ENCODE results near the gene ABHD1. TPM values are rescaled to one million over a fixed set of nuclear protein-coding genes. Genes with fewer than 3 reads are reported as not detected.

ABHD1 gene
- total and polyA plus RNA-seq, 8 donors = 0.26 to 0.99 (median 0.34) TPM; not detected in 1

- ATAC-seq (no peak), FAIRE-seq (no peak), DNase-seq (no peak)
- Histone ChIP-seq H3K27ac (no peak overlapping the region), H3K27me3 (peaks cover 0 to 6% (median 0%) of the 10 kb centered on the region in 4 donors), H3K9me3 (no peaks in the 10 kb centered on the region), H3K4me1 (no peaks in the 10 kb centered on the region), H3K4me3 (no peak overlapping the region), H3K36me3 (no peaks in the 10 kb centered on the region)
- TF ChIP-seq CTCF (IDR thresholded peaks at IDR 0.05) = no peak
- intact Hi-C loops (cut with DNase I) = no loop called here
- WGBS, 2 donors = 46 to 52% methylated on average over 15 of the region's 15 CpGs
These were observed 54.1 kb downstream of the ABHD1 start for GRCh38 chr2:27177441-27178351.

GRCh38 chr2:27178469-27178868 lies 54.9 kb downstream of the ABHD1 start:
- Histone ChIP-seq H3K9me3 (no peaks in the 10 kb centered on the region), H3K27me3 (peaks cover 0 to 6% (median 0%) of the 10 kb centered on the region in 4 donors), H3K4me3 (no peak overlapping the region), H3K4me1 (no peaks in the 10 kb centered on the region), H3K27ac (no peak overlapping the region), H3K36me3 (no peaks in the 10 kb centered on the region)
- no peak for TF ChIP-seq CTCF (IDR thresholded peaks at IDR 0.05)
- intact Hi-C loops (cut with DNase I) = no loop called here
- 77 to 88% methylated on average over 3 of the region's 3 CpGs for WGBS, 2 donors
- DNase-seq = no peak
- no peak for ATAC-seq
- no peak for FAIRE-seq

- no peak for FAIRE-seq
- no peak for DNase-seq
- Histone ChIP-seq H3K4me1 (no peaks in the 10 kb centered on the region), H3K4me3 (no peak overlapping the region), H3K36me3 (no peaks in the 10 kb centered on the region), H3K9me3 (no peaks in the 10 kb centered on the region), H3K27ac (no peak overlapping the region), H3K27me3 (peaks cover 0 to 6% (median 0%) of the 10 kb centered on the region in 4 donors)
- ATAC-seq = no peak
- TF ChIP-seq CTCF (IDR thresholded peaks at IDR 0.05) = no peak
- 32 to 38% methylated on average over 3 of the region's 3 CpGs for WGBS, 2 donors
- intact Hi-C loops (cut with DNase I) = no loop called here
These were observed 55.9 kb downstream of the ABHD1 start for GRCh38 chr2:27179344-27180000.

Other genes starting within 250 kb of the ABHD1 start
- 10 to 100 TPM in 2 of 6 donors, 1 to 10 TPM in 4; 4.7 to 10.9 (median 8.2) TPM for gene MAPRE3, start 153.2 kb upstream of the ABHD1 start, total RNA-seq
- 10 to 100 TPM; 35.7 to 56.8 TPM for gene MAPRE3, start 153.2 kb upstream of the ABHD1 start, polyA plus RNA-seq
- 10 to 100 TPM; 57.3 to 77.1 (median 59.8) TPM for gene TMEM214, start 90.8 kb upstream of the ABHD1 start, total RNA-seq
- 100 to 1,000 TPM in 1 of 2 donors, 10 to 100 TPM in 1; 72.1 to 109 TPM for gene TMEM214, start 90.8 kb upstream of the ABHD1 start, polyA plus RNA-seq
- gene AGBL5, start 72.1 kb upstream of the ABHD1 start, total RNA-seq = 10 to 100 TPM in 5 of 6 donors, 1 to 10 TPM in 1; 8.2 to 15.5 (median 11.9) TPM
- 10 to 100 TPM in 1 of 2 donors, 1 to 10 TPM in 1; 8.7 to 11.6 TPM for gene AGBL5, start 72.1 kb upstream of the ABHD1 start, polyA plus RNA-seq
- gene OST4, start 52.2 kb upstream of the ABHD1 start, total RNA-seq = 100 to 1,000 TPM in 3 of 6 donors, 10 to 100 TPM in 3; 76.6 to 148 (median 108) TPM
- 100 to 1,000 TPM; 183 to 188 TPM for gene OST4, start 52.2 kb upstream of the ABHD1 start, polyA plus RNA-seq
- gene EMILIN1, start 45.2 kb upstream of the ABHD1 start, total RNA-seq = 10 to 100 TPM in 2 of 6 donors, 1 to 10 TPM in 4; 2.6 to 47.1 (median 7.3) TPM
- gene EMILIN1, start 45.2 kb upstream of the ABHD1 start, polyA plus RNA-seq = 10 to 100 TPM in 1 of 2 donors, 1 to 10 TPM in 1; 3.7 to 15.5 TPM
- 10 to 100 TPM in 1 of 6 donors, 1 to 10 TPM in 5; 5.1 to 11.7 (median 6.3) TPM for gene KHK, start 37.0 kb upstream of the ABHD1 start, total RNA-seq
- gene KHK, start 37.0 kb upstream of the ABHD1 start, polyA plus RNA-seq = 10 to 100 TPM; 10.6 to 16.2 TPM
- gene CGREF1, start 4.7 kb upstream of the ABHD1 start, total RNA-seq = 1 to 10 TPM in 1 of 6 donors, under 1 TPM in 4, not detected in 1; 0.42 to 1.1 (median 0.78) TPM
- 1 to 10 TPM in 1 of 2 donors, under 1 TPM in 1; 0.49 to 1.2 TPM for gene CGREF1, start 4.7 kb upstream of the ABHD1 start, polyA plus RNA-seq
- 10 to 100 TPM; 24.6 to 38.7 (median 29.6) TPM for gene PREB, start 10.8 kb downstream of the ABHD1 start, total RNA-seq
- 10 to 100 TPM; 61.4 to 73.6 TPM for gene PREB, start 10.8 kb downstream of the ABHD1 start, polyA plus RNA-seq
- gene PRR30, start 15.6 kb downstream of the ABHD1 start, total RNA-seq = not detected
- not detected for gene PRR30, start 15.6 kb downstream of the ABHD1 start, polyA plus RNA-seq
- gene TCF23, start 25.2 kb downstream of the ABHD1 start, total RNA-seq = under 1 TPM in 4 of 6 donors, not detected in 2; 0.03 to 0.19 (median 0.04) TPM
- not detected for gene TCF23, start 25.2 kb downstream of the ABHD1 start, polyA plus RNA-seq
- gene ATRAID, start 88.2 kb downstream of the ABHD1 start, total RNA-seq = 10 to 100 TPM; 38.9 to 56.8 (median 48.6) TPM
- 100 to 1,000 TPM in 1 of 2 donors, 10 to 100 TPM in 1; 68.1 to 106 TPM for gene ATRAID, start 88.2 kb downstream of the ABHD1 start, polyA plus RNA-seq
- 10 to 100 TPM in 5 of 6 donors, 1 to 10 TPM in 1; 8.3 to 15.3 (median 13.1) TPM for gene SLC5A6, start 88.5 kb downstream of the ABHD1 start, total RNA-seq
- 10 to 100 TPM; 14.9 to 15.0 TPM for gene SLC5A6, start 88.5 kb downstream of the ABHD1 start, polyA plus RNA-seq
- gene CAD, start 93.6 kb downstream of the ABHD1 start, total RNA-seq = 10 to 100 TPM in 5 of 6 donors, 1 to 10 TPM in 1; 9.6 to 23.4 (median 14.7) TPM
- gene CAD, start 93.6 kb downstream of the ABHD1 start, polyA plus RNA-seq = 10 to 100 TPM; 17.5 to 24.6 TPM
- gene SLC30A3, start 139.2 kb downstream of the ABHD1 start, total RNA-seq = under 1 TPM in 1 of 6 donors, not detected in 5; 0.12 TPM
- under 1 TPM in 1 of 2 donors, not detected in 1; 0.15 TPM for gene SLC30A3, start 139.2 kb downstream of the ABHD1 start, polyA plus RNA-seq
- gene DNAJC5G, start 151.6 kb downstream of the ABHD1 start, total RNA-seq = under 1 TPM in 1 of 6 donors, not detected in 5; 0.06 TPM
- under 1 TPM in 1 of 2 donors, not detected in 1; 0.34 TPM for gene DNAJC5G, start 151.6 kb downstream of the ABHD1 start, polyA plus RNA-seq
- 1 to 10 TPM in 1 of 6 donors, under 1 TPM in 5; 0.08 to 1.1 (median 0.33) TPM for gene TRIM54, start 158.6 kb downstream of the ABHD1 start, total RNA-seq
- gene TRIM54, start 158.6 kb downstream of the ABHD1 start, polyA plus RNA-seq = under 1 TPM; 0.27 to 0.31 TPM
- 1 to 10 TPM in 1 of 6 donors, under 1 TPM in 5; 0.51 to 1.0 (median 0.76) TPM for gene UCN, start 184.6 kb downstream of the ABHD1 start, total RNA-seq
- 1 to 10 TPM; 2.7 to 4.6 TPM for gene UCN, start 184.6 kb downstream of the ABHD1 start, polyA plus RNA-seq
- 10 to 100 TPM; 24.8 to 38.0 (median 32.0) TPM for gene MPV17, start 199.3 kb downstream of the ABHD1 start, total RNA-seq
- gene MPV17, start 199.3 kb downstream of the ABHD1 start, polyA plus RNA-seq = 10 to 100 TPM; 57.3 to 71.8 TPM
- gene GTF3C2, start 232.9 kb downstream of the ABHD1 start, total RNA-seq = 10 to 100 TPM; 21.2 to 30.7 (median 26.7) TPM
- 10 to 100 TPM; 33.1 to 34.3 TPM for gene GTF3C2, start 232.9 kb downstream of the ABHD1 start, polyA plus RNA-seq
- 10 to 100 TPM; 24.1 to 34.7 (median 31.3) TPM for gene EIF2B4, start 246.5 kb downstream of the ABHD1 start, total RNA-seq
- gene EIF2B4, start 246.5 kb downstream of the ABHD1 start, polyA plus RNA-seq = 10 to 100 TPM; 69.9 to 98.1 TPM
- gene SNX17, start 246.8 kb downstream of the ABHD1 start, total RNA-seq = 10 to 100 TPM; 34.3 to 48.6 (median 39.5) TPM
- gene SNX17, start 246.8 kb downstream of the ABHD1 start, polyA plus RNA-seq = 10 to 100 TPM; 38.8 to 60.2 TPM

Measured in pancreas (tissue), 10 donors.